NB4 (cell line): ENCODE data around the gene DUSP7.

Experiments used
- MYC ChIP-seq: IDR thresholded peaks from 2 replicates; pipeline ENCODE4 v1.6.1; 2011; ENCODE audit warnings: low read depth, low read length
- POLR2A ChIP-seq: IDR thresholded peaks from 2 replicates; pipeline ENCODE4 v1.6.1; 2011; ENCODE audit warnings: mild to moderate bottlenecking; ENCODE audit not compliant: insufficient read length; ENCODE audit errors: extremely low read depth
- TF ChIP-seq, protein P1 (sequence below): IDR thresholded peaks from one replicate; pipeline ENCODE4 v1.5.1; 2012; ENCODE audit warnings: low read depth, low read length

- TF ChIP-seq, protein P1, sequence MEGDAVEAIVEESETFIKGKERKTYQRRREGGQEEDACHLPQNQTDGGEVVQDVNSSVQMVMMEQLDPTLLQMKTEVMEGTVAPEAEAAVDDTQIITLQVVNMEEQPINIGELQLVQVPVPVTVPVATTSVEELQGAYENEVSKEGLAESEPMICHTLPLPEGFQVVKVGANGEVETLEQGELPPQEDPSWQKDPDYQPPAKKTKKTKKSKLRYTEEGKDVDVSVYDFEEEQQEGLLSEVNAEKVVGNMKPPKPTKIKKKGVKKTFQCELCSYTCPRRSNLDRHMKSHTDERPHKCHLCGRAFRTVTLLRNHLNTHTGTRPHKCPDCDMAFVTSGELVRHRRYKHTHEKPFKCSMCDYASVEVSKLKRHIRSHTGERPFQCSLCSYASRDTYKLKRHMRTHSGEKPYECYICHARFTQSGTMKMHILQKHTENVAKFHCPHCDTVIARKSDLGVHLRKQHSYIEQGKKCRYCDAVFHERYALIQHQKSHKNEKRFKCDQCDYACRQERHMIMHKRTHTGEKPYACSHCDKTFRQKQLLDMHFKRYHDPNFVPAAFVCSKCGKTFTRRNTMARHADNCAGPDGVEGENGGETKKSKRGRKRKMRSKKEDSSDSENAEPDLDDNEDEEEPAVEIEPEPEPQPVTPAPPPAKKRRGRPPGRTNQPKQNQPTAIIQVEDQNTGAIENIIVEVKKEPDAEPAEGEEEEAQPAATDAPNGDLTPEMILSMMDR: no peak
- TF ChIP-seq POLR2A (no peak), MYC (no peak)
Observed at GRCh38 chr3:52010431-52010830, 45.9 kb downstream of the DUSP7 start.
